GM12878 (cell line): ENCODE data around the gene ZNF785. TPM values are rescaled to one million over a fixed set of nuclear protein-coding genes. Genes with fewer than 3 reads are reported as not detected.
"Not testable (repeated sequence)": the region's sequence is repeated elsewhere in the genome, so short reads cannot be mapped to it uniquely, and the experiment has no call there.

Experiments used
- ATAC-seq: fragments of 200-7000 bp; cut with Tn5 transposase; 3 replicates; pipeline ENCODE4 v1.9.1; 2020; ENCODE audit warnings: mild to moderate bottlenecking, moderate library complexity
- BruUV-seq: library from RNA; stranded (reverse); fragments of 400-500 nt; replicated peaks from 2 replicates; lab custom pipeline; 2021; lab: Mats Ljungman, UMichigan
- CTCF ChIA-PET: fragments of 300-600 bp; sonication (Branson Sonifier 250); formaldehyde crosslinking; extraction: SDS; loops from one replicate; lab custom pipeline; 2021; ENCODE audit warnings: inconsistent platforms; lab: Yijun Ruan, JAX
- POLR2A ChIA-PET: fragments of 350-600 bp; formaldehyde crosslinking; extraction: SDS; loops from one replicate; lab custom pipeline; 2021; ENCODE audit warnings: inconsistent platforms; lab: Charles Lee
- RAD21 ChIA-PET: fragments of 300-600 bp; sonication (Branson Sonifier 250); formaldehyde crosslinking; loops from one replicate; lab custom pipeline; 2023; ENCODE audit warnings: antibody characterized with exemption; ENCODE audit not compliant: unreplicated experiment; lab: Charles Lee
- SMC1A ChIA-PET: fragments of 300-600 bp; sonication (Branson Sonifier 250); formaldehyde crosslinking; loops from one replicate; lab custom pipeline; 2023; ENCODE audit not compliant: unreplicated experiment, uncharacterized antibody; lab: Charles Lee
- DNase-seq: peaks from one replicate; pipeline ENCODE4 v3.0.0-alpha.2; 2011; ENCODE audit warnings: low read depth, low spot score
- FAIRE-seq: peaks from 3 replicates; lab custom pipeline; 2011; peaks lifted over from hg19 to GRCh38; lab: Jason Lieb, UNC
- H2AFZ ChIP-seq: 2 replicates; pipeline ENCODE4 v1.6.0; 2011; ENCODE audit warnings: low read depth, low read length, control low read depth; ENCODE audit not compliant: control insufficient read depth
- H3K27ac ChIP-seq: 2 replicates; pipeline ENCODE4 v1.5.1; 2011; ENCODE audit warnings: control low read depth; ENCODE audit not compliant: control insufficient read depth, insufficient read depth
- H3K27me3 ChIP-seq, 2 experiments: replicated peaks in 1 of 2; 2 replicates each; pipeline versions ENCODE4 v1.6.0 to v1.6.1; 2011; ENCODE audit warnings: low read length in 1 of 2; ENCODE audit not compliant: control insufficient read depth in 2 of 2, insufficient read depth in 2 of 2
- H3K36me3 ChIP-seq, 2 experiments: 2 replicates each; pipeline ENCODE4 v1.5.1; 2011; ENCODE audit warnings: low read length in 1 of 2; ENCODE audit not compliant: control insufficient read depth in 2 of 2, insufficient read depth in 2 of 2
- H3K4me1 ChIP-seq: 2 replicates; pipeline ENCODE4 v1.6.1; 2011; ENCODE audit warnings: mild to moderate bottlenecking, low read length, moderate library complexity, mixed read lengths; ENCODE audit not compliant: control insufficient read depth, insufficient read depth
- H3K4me2 ChIP-seq: 2 replicates; pipeline ENCODE4 v1.6.0; 2011; ENCODE audit warnings: control low read depth; ENCODE audit not compliant: control insufficient read depth, insufficient read depth
- H3K4me3 ChIP-seq: fragments of 200-600 bp; sonication (generic); 2 replicates; pipeline ENCODE4 v1.5.1; 2016
- H3K79me2 ChIP-seq: 2 replicates; pipeline ENCODE4 v1.6.0; 2011; ENCODE audit warnings: low read length; ENCODE audit not compliant: control insufficient read depth, insufficient read depth
- H3K9ac ChIP-seq: 2 replicates; pipeline ENCODE4 v1.8.0; 2011; ENCODE audit warnings: low read length, control low read depth, mixed read lengths; ENCODE audit not compliant: control insufficient read depth, insufficient read depth
- H3K9me3 ChIP-seq: replicated peaks from 3 replicates; pipeline ENCODE4 v1.5.1; 2011; ENCODE audit warnings: mild to moderate bottlenecking, low read length; ENCODE audit not compliant: control insufficient read depth, insufficient read depth
- H4K20me1 ChIP-seq: 2 replicates; pipeline ENCODE4 v1.6.0; 2011; ENCODE audit not compliant: control insufficient read depth, insufficient read depth
- ASH2L ChIP-seq: fragments of 300-600, 200-600 bp; sonication (generic); IDR thresholded peaks from 2 replicates; pipeline ENCODE4 v1.6.1; 2017; ENCODE audit warnings: low read depth, mild to moderate bottlenecking, borderline replicate concordance
- JUND ChIP-seq: IDR thresholded peaks from 2 replicates; pipeline ENCODE4 v1.6.1; 2012; ENCODE audit warnings: low read depth, mild to moderate bottlenecking, low read length, improper control_type of control experiment, moderate library complexity
- MEF2A ChIP-seq: IDR thresholded peaks from 2 replicates; pipeline ENCODE4 v1.6.1; 2011; ENCODE audit warnings: low read depth, mild to moderate bottlenecking, low read length, moderate library complexity; ENCODE audit not compliant: insufficient read depth
- MTA3 ChIP-seq: IDR thresholded peaks from 2 replicates; pipeline ENCODE4 v1.6.1; 2012; ENCODE audit warnings: low read length, inconsistent platforms, borderline replicate concordance
- RELA ChIP-seq: fragments of 450-650 bp; IDR thresholded peaks from 2 replicates; pipeline ENCODE4 v1.8.0; 2014; ENCODE audit warnings: borderline replicate concordance; ENCODE audit not compliant: partially characterized antibody
- SMC3 ChIP-seq: IDR thresholded peaks from 2 replicates; pipeline ENCODE4 v1.6.1; 2011; ENCODE audit warnings: low read length, improper control_type of control experiment, borderline replicate concordance
- SREBF2 ChIP-seq: IDR thresholded peaks from 2 replicates; pipeline ENCODE4 v1.6.1; 2012; ENCODE audit warnings: mild to moderate bottlenecking, low read length
- ZSCAN29 ChIP-seq: fragments of 450-650 bp; IDR thresholded peaks from 2 replicates; pipeline ENCODE4 v1.6.1; 2017; ENCODE audit warnings: mild to moderate bottlenecking, moderate library complexity
- WGBS: methylation state at CpG from one replicate; pipeline ENCODE4 v1.1.6; 2016; ENCODE audit warnings: low lambda C conversion rate; ENCODE audit not compliant: insufficient replicate concordance, insufficient coverage; ENCODE audit errors: missing lambda C conversion rate; 5-methylcytosine and 5-hydroxymethylcytosine counted together
- in situ Hi-C: fragments of 300-500 bp; cut with MboI; formaldehyde crosslinking; loops from 9 replicates; pipeline ENCODE4 v1.14.3; 2018; ENCODE audit warnings: mixed read lengths
- intact Hi-C: fragments of 100-400 bp; cut with micrococcal nuclease; formaldehyde crosslinking; loops from one replicate; pipeline ENCODE4 v1.14.2; 2022; ENCODE audit not compliant: unreplicated experiment
- polyA plus RNA-seq, 11 experiments: library from polyadenylated mRNA; depleted of rRNA in 4 of 11; unstranded in 6 of 11; stranded (reverse) in 5 of 11; fragments of >200 nt; fragmentation: Nextera tagmentation in 4 of 11; fragmentation: Illumina TruSeq in 1 of 11; extraction: Ambion mirVana in 4 of 11; extraction: Trizol in 1 of 11; gene quantifications; 1 replicate in 1 of 11; 2 replicates in 10 of 11; pipeline versions ENCODE4 v1.2.1 to v1.2.3, GENCODE V29; 2011 to 2016; ENCODE audit warnings: inconsistent platforms in 2 of 11, missing spikeins in 2 of 11, low read depth in 1 of 11
- total RNA-seq, 4 experiments: library from RNA; depleted of rRNA in 3 of 4; stranded (reverse); fragments of >200 nt in 3 of 4; fragmentation: Illumina TruSeq in 1 of 4; extraction: Trizol in 1 of 4; gene quantifications; 2 replicates each; pipeline versions ENCODE4 v1.2.1 to v1.2.3, GENCODE V29; 2013 to 2021
- TF ChIP-seq, protein P1 (sequence below): IDR thresholded peaks from 2 replicates; pipeline ENCODE4 v1.6.1; 2012; ENCODE audit warnings: low read depth, low read length, improper control_type of control experiment
- TF ChIP-seq, protein P2 (sequence below): fragments of 450-650 bp; IDR thresholded peaks from 2 replicates; pipeline ENCODE4 v1.6.1; 2016; ENCODE audit warnings: mild to moderate bottlenecking, moderate library complexity, borderline replicate concordance
- TF ChIP-seq, protein P3 (sequence below): fragments of 450-650 bp; IDR thresholded peaks from 2 replicates; pipeline ENCODE4 v1.6.1; 2016; ENCODE audit warnings: mild to moderate bottlenecking

ZNF785 gene
- total and polyA plus RNA-seq, 10 of the 15 experiments (the other 5 are each of a cell fraction or from before 2014, with no cell fraction given) = 0.87 to 11.5 (median 7.5) TPM

DNA sequence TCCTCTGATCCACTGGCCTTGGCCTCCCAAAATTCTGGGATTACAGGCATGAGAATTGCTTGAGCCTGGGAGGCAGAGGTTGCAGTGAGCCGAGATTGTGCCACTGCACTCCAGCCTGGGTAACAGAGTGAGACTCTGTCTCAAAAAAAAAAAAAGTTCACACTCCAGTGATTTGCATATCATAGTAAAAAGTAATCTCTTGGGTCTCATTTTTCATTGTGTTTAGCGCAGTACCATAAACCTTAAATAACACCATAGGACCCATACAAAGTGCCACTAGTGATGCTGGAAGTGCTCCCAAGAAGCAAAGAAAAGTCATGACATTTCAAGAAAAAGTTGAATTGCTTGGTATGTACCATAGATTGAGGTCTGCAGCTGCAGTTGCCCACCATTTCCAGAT, 4.1 kb upstream of the ZNF785 start:
- ATAC-seq, CTCF ChIA-PET, H3K4me2 ChIP-seq: not testable (repeated sequence)

DNA sequence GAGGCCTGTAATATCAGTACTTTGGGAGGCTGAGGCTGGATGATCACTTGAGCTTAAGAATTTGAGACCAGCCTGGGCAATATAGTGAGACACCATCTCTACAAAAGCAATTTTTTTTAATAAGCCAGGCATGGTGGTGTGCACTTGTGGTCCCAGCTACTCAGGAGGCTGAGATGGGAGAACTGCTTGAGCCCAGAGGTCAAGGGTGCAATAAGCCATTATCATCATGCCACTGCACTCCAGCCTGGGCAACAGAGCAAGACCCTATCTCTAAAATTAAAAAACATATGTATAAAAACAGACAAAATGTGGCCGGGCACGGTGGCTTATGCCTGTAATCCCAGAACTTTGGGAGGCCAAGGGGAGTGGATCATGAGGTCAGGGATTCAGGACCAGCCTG, 3.2 kb upstream of the ZNF785 start:
- Histone ChIP-seq H3K4me1 (0 out of 2 replicates have a peak, but pooled peaks cover 3% of the 10 kb centered on the region), H3K9me3 (no peaks in the 10 kb centered on the region), H3K9ac (no peak overlapping the region), H2AFZ (no peak overlapping the region), H3K27ac (no peak overlapping the region), H3K36me3 (no peaks in the 10 kb centered on the region; a peak in 1 of 4 replicates), H3K4me3 (no peak overlapping the region), H3K79me2 (peaks cover 26% of the 10 kb centered on the region), H4K20me1 (no peaks in the 10 kb centered on the region), H3K4me2 (no peak overlapping the region), H3K27me3 (no peaks in the 10 kb centered on the region)
- ATAC-seq (no peak), FAIRE-seq (no peak), DNase-seq (no peak)
- CTCF ChIA-PET = interaction anchor here (0.8 to 5.1 kb wide), 3 partner anchors 10 to 140 kb away, joined by 3 to 29 read pairs (median 4); no protein-coding TSS in a partner anchor
- SMC1A ChIA-PET = no interaction called here
- 100% methylated on average over 2 of the region's 2 CpGs for WGBS
- intact Hi-C loops (no loop called here), in situ Hi-C loops (no loop called here)
- RAD21 ChIA-PET = no interaction called here
- BruUV-seq = no TSS peak
- POLR2A ChIA-PET = interaction anchor here (0.6 kb wide), 1 partner anchor 20 kb away, joined by 8 read pairs; no protein-coding TSS in a partner anchor
- TF ChIP-seq JUND (no peak), MEF2A (no peak), MTA3 (no peak), RELA (no peak), ASH2L (no peak), SMC3 (no peak), SREBF2 (no peak), ZSCAN29 (no peak)
- TF ChIP-seq, protein P1, sequence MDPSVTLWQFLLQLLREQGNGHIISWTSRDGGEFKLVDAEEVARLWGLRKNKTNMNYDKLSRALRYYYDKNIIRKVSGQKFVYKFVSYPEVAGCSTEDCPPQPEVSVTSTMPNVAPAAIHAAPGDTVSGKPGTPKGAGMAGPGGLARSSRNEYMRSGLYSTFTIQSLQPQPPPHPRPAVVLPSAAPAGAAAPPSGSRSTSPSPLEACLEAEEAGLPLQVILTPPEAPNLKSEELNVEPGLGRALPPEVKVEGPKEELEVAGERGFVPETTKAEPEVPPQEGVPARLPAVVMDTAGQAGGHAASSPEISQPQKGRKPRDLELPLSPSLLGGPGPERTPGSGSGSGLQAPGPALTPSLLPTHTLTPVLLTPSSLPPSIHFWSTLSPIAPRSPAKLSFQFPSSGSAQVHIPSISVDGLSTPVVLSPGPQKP = no peak
- TF ChIP-seq, protein P2, sequence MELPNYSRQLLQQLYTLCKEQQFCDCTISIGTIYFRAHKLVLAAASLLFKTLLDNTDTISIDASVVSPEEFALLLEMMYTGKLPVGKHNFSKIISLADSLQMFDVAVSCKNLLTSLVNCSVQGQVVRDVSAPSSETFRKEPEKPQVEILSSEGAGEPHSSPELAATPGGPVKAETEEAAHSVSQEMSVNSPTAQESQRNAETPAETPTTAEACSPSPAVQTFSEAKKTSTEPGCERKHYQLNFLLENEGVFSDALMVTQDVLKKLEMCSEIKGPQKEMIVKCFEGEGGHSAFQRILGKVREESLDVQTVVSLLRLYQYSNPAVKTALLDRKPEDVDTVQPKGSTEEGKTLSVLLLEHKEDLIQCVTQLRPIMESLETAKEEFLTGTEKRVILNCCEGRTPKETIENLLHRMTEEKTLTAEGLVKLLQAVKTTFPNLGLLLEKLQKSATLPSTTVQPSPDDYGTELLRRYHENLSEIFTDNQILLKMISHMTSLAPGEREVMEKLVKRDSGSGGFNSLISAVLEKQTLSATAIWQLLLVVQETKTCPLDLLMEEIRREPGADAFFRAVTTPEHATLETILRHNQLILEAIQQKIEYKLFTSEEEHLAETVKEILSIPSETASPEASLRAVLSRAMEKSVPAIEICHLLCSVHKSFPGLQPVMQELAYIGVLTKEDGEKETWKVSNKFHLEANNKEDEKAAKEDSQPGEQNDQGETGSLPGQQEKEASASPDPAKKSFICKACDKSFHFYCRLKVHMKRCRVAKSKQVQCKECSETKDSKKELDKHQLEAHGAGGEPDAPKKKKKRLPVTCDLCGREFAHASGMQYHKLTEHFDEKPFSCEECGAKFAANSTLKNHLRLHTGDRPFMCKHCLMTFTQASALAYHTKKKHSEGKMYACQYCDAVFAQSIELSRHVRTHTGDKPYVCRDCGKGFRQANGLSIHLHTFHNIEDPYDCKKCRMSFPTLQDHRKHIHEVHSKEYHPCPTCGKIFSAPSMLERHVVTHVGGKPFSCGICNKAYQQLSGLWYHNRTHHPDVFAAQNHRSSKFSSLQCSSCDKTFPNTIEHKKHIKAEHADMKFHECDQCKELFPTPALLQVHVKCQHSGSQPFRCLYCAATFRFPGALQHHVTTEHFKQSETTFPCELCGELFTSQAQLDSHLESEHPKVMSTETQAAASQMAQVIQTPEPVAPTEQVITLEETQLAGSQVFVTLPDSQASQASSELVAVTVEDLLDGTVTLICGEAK = no peak
- TF ChIP-seq, protein P3, sequence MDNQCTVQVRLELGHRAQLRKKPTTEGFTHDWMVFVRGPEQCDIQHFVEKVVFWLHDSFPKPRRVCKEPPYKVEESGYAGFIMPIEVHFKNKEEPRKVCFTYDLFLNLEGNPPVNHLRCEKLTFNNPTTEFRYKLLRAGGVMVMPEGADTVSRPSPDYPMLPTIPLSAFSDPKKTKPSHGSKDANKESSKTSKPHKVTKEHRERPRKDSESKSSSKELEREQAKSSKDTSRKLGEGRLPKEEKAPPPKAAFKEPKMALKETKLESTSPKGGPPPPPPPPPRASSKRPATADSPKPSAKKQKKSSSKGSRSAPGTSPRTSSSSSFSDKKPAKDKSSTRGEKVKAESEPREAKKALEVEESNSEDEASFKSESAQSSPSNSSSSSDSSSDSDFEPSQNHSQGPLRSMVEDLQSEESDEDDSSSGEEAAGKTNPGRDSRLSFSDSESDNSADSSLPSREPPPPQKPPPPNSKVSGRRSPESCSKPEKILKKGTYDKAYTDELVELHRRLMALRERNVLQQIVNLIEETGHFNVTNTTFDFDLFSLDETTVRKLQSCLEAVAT = no peak

More for the DNA sequence above, 4.1 kb upstream of the ZNF785 start:
- POLR2A ChIA-PET, RAD21 ChIA-PET, H3K4me1 ChIP-seq, H3K27me3 ChIP-seq, intact Hi-C loops, FAIRE-seq, BruUV-seq, H3K4me3 ChIP-seq, H4K20me1 ChIP-seq, H3K9ac ChIP-seq, H2AFZ ChIP-seq, in situ Hi-C loops, DNase-seq, H3K27ac ChIP-seq, H3K36me3 ChIP-seq, H3K9me3 ChIP-seq, SMC1A ChIA-PET: not testable (repeated sequence)
- peaks cover 25% of the 10 kb centered on the region for H3K79me2 ChIP-seq
- WGBS = 18% methylated on average over 2 of the region's 2 CpGs
